HepG2 (cell line): Measurements from ENCODE around the gene CRLF3. TPM values are rescaled to one million over a fixed set of nuclear protein-coding genes. Genes with fewer than 3 reads are reported as not detected.
A peak's percentile ranks its signal among the peaks of the same experiment; 100 is the strongest.
"Not testable (repeated sequence)": the region's sequence is repeated elsewhere in the genome, so short reads cannot be mapped to it uniquely, and the experiment has no call there.

ENCODE experiments used
- ATAC-seq: fragments of 200-7000 bp; cut with Tn5 transposase; 3 replicates; pipeline ENCODE4 v1.9.1; 2020; ENCODE audit warnings: mild to moderate bottlenecking, moderate library complexity
- BruUV-seq: library from RNA; stranded (reverse); fragments of 400-500 nt; replicated peaks from 2 replicates; lab custom pipeline; 2021; lab: Mats Ljungman, UMichigan
- CTCF ChIA-PET: fragments of 300-600 bp; formaldehyde crosslinking; extraction: SDS; loops from one replicate; lab custom pipeline; 2021; ENCODE audit warnings: low total read pairs, inconsistent platforms, low intra/inter-chr PET ratio; lab: Yijun Ruan, JAX
- POLR2A ChIA-PET: fragments of 350-600 bp; sonication (Branson Sonifier 250); formaldehyde crosslinking; loops from one replicate; lab custom pipeline; 2020; ENCODE audit warnings: antibody characterized with exemption, inconsistent platforms; lab: Yijun Ruan, JAX
- DNase-seq: peaks from one replicate; pipeline ENCODE4 v3.0.0-alpha.2; 2015; ENCODE audit warnings: low spot score
- FAIRE-seq: peaks from 3 replicates; lab custom pipeline; 2011; peaks lifted over from hg19 to GRCh38; lab: Jason Lieb, UNC
- H2AFZ ChIP-seq: one replicate; pipeline ENCODE4 v1.6.1; 2011; ENCODE audit warnings: low read length, inconsistent platforms
- H3K27ac ChIP-seq: fragments of 300-600 bp; 3 replicates; pipeline ENCODE4 v1.8.0; 2011; ENCODE audit warnings: mixed run types, mild to moderate bottlenecking, mixed read lengths, low read length, inconsistent platforms; ENCODE audit not compliant: insufficient read depth; ENCODE audit errors: extremely low read length
- H3K27me3 ChIP-seq, 2 experiments: fragments of 200-600 bp in 1 of 2; 2 replicates in 1 of 2; 3 replicates in 1 of 2; pipeline versions ENCODE4 v1.6.0 to v1.8.0; 2011; ENCODE audit warnings: low read length in 2 of 2, mild to moderate bottlenecking in 2 of 2, moderate library complexity in 2 of 2, inconsistent platforms in 1 of 2; ENCODE audit not compliant: insufficient read depth in 2 of 2, control insufficient read depth in 1 of 2
- H3K36me3 ChIP-seq, 2 experiments: fragments of 200-600 bp in 1 of 2; replicated peaks in 1 of 2; 2 replicates in 1 of 2; 3 replicates in 1 of 2; pipeline versions ENCODE4 v1.5.1 to v1.8.0; 2011; ENCODE audit warnings: low read length in 2 of 2, inconsistent platforms in 1 of 2; ENCODE audit not compliant: insufficient read depth in 2 of 2, control insufficient read depth in 1 of 2
- H3K4me1 ChIP-seq: 2 replicates; pipeline ENCODE4 v1.5.1; 2012; ENCODE audit warnings: low read length, inconsistent platforms; ENCODE audit not compliant: insufficient read depth
- H3K4me2 ChIP-seq: 2 replicates; pipeline ENCODE4 v1.6.0; 2011; ENCODE audit warnings: low read depth, low read length, inconsistent platforms
- H3K4me3 ChIP-seq, 3 experiments: fragments of 200-600 bp in 1 of 3; sonication (generic), shearing (Covaris generic) in 1 of 3; replicated peaks in 1 of 3; 2 replicates each; pipeline ENCODE4 v1.5.1; 2011 to 2016; ENCODE audit warnings: low read length in 3 of 3, inconsistent platforms in 2 of 3, low read depth in 2 of 3, mild to moderate bottlenecking in 2 of 3, control low read depth in 1 of 3, mixed read lengths in 1 of 3; ENCODE audit not compliant: insufficient read depth in 1 of 3
- H3K79me2 ChIP-seq: one replicate; pipeline ENCODE4 v1.6.1; 2011; ENCODE audit warnings: low read length, inconsistent platforms; ENCODE audit not compliant: insufficient read depth
- H3K9ac ChIP-seq: 2 replicates; pipeline ENCODE4 v1.6.0; 2011; ENCODE audit warnings: mild to moderate bottlenecking, low read depth, low read length, inconsistent platforms; ENCODE audit not compliant: insufficient read depth
- H3K9me3 ChIP-seq: 2 replicates; pipeline ENCODE4 v1.5.1; 2012; ENCODE audit warnings: mild to moderate bottlenecking, low read length
- H4K20me1 ChIP-seq: 2 replicates; pipeline ENCODE4 v1.6.0; 2011; ENCODE audit warnings: inconsistent platforms, mild to moderate bottlenecking, low read length, moderate library complexity; ENCODE audit not compliant: insufficient read depth
- CEBPB ChIP-seq: IDR thresholded peaks from 2 replicates; pipeline ENCODE4 v1.6.1; 2011; ENCODE audit warnings: low read depth, low read length, improper control_type of control experiment, borderline replicate concordance
- CEBPG ChIP-seq: IDR thresholded peaks from 2 replicates; pipeline ENCODE4 v1.6.1; 2016
- ZNF460 ChIP-seq: sonication (generic); formaldehyde crosslinking; IDR thresholded peaks from 2 replicates; pipeline ENCODE4 v1.5.1; 2020; ENCODE audit warnings: missing genetic modification reagents, mild to moderate bottlenecking, borderline replicate concordance
- WGBS: methylation state at CpG from one replicate; pipeline ENCODE4 v1.1.6; 2017; ENCODE audit warnings: low lambda C conversion rate; 5-methylcytosine and 5-hydroxymethylcytosine counted together
- in situ Hi-C: cut with HindIII; loops from 2 replicates; pipeline ENCODE4 v1.10.0; 2017; ENCODE audit warnings: low pct_unique_long_range_greater_than_20kb; ENCODE audit not compliant: extremely low pct_ligation_motif_present
- intact Hi-C: fragments of 100-400 bp; cut with micrococcal nuclease; formaldehyde crosslinking; loops from one replicate; pipeline ENCODE4 v1.10.0; 2022; ENCODE audit not compliant: unreplicated experiment
- polyA plus RNA-seq, 8 experiments: library from polyadenylated mRNA; depleted of rRNA in 3 of 8; stranded (reverse) in 7 of 8; unstranded in 1 of 8; fragments of >200 nt; fragmentation: Illumina TruSeq in 4 of 8; extraction: Trizol in 4 of 8; gene quantifications; 2 replicates each; pipeline versions ENCODE4 v1.2.1 to v1.2.3, GENCODE V29; 2011 to 2016; ENCODE audit warnings: low read depth in 4 of 8, missing spikeins in 1 of 8, mixed read lengths in 1 of 8; ENCODE audit not compliant: insufficient read depth in 1 of 8
- total RNA-seq, 5 experiments: library from RNA; depleted of rRNA; stranded (reverse); fragments of >200 nt; fragmentation: Illumina TruSeq; extraction: Trizol; gene quantifications; 2 replicates each; pipeline ENCODE4 v1.2.3, GENCODE V29; 2016; ENCODE audit warnings: low read depth in 1 of 5
- TF ChIP-seq, protein P1 (sequence below): sonication (generic); formaldehyde crosslinking; IDR thresholded peaks from 2 replicates; pipeline ENCODE4 v1.5.0; 2020; ENCODE audit warnings: mild to moderate bottlenecking, missing genetic modification reagents

CRLF3 gene
- total and polyA plus RNA-seq, 2 of the 13 experiments (the other 11 are each of a cell fraction or from before 2014, with no cell fraction given): 6.4 to 9.1 TPM

DNA sequence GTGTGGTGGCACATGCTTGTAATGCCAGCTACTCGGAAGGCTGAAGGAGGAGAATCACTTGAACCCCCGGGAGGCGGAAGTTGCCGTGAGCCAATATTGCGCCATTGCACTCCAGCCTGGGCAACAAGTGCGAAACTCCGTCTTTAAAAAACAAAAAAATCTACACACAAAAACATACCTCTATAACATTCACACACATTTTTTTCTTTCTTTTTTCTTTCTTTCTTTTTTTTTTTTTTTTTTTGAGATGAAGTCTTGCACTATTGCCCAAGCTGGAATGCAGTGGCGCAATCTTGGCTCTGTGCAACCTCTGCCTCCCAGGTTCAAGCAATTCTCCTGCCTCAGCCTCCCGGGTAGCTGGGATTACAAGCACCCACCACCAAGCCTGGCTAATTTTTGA, 9.6 kb downstream of the CRLF3 start:
- H3K4me2 ChIP-seq, H3K36me3 ChIP-seq, POLR2A ChIA-PET, BruUV-seq, H3K27me3 ChIP-seq, ATAC-seq, H3K79me2 ChIP-seq, H3K4me1 ChIP-seq, H3K4me3 ChIP-seq, FAIRE-seq, H2AFZ ChIP-seq, in situ Hi-C loops, H3K9me3 ChIP-seq, DNase-seq, H3K27ac ChIP-seq, H4K20me1 ChIP-seq, CTCF ChIA-PET, H3K9ac ChIP-seq: not testable (repeated sequence)
- 96% methylated on average over 9 of the region's 9 CpGs for WGBS
- TF ChIP-seq, protein P1, sequence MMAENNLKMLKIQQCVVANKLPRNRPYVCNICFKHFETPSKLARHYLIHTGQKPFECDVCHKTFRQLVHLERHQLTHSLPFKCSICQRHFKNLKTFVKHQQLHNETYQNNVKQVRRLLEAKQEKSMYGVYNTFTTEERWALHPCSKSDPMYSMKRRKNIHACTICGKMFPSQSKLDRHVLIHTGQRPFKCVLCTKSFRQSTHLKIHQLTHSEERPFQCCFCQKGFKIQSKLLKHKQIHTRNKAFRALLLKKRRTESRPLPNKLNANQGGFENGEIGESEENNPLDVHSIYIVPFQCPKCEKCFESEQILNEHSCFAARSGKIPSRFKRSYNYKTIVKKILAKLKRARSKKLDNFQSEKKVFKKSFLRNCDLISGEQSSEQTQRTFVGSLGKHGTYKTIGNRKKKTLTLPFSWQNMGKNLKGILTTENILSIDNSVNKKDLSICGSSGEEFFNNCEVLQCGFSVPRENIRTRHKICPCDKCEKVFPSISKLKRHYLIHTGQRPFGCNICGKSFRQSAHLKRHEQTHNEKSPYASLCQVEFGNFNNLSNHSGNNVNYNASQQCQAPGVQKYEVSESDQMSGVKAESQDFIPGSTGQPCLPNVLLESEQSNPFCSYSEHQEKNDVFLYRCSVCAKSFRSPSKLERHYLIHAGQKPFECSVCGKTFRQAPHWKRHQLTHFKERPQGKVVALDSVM (CRISPR knock-in tag): peak; percentile 44; the same call in 1 of the 2 replicates
- TF ChIP-seq ZNF460 (CRISPR knock-in tag) (0 out of 2 replicates have a peak, but pooled peaks have one; percentile 15), CEBPB (peak; percentile 70), CEBPG (peak; percentile 48)
- intact Hi-C loops: loop anchor here (1.0 kb wide), 1 partner anchor 11 kb away; no protein-coding TSS in a partner anchor

DNA sequence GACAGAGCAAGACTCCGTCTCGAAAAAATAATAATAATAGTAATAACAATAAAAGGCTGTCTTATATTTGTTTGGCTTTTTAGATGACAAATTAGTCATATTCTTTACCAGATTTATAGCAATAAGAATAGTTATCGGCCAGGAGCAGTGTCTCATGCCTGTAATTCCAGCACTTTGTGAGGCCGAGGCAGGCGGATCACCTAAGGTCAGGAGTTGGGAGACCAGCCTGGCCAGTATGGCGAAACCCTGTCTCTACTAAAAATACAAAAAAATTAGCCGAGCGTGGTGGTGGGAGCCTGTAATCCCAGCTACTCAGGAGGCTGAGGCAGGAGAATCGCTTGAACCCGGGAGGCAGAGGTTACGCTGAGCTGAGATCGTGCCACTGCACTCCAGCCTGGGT, 10.3 kb downstream of the CRLF3 start:
- POLR2A ChIA-PET, H3K9me3 ChIP-seq, in situ Hi-C loops, H3K4me3 ChIP-seq, ATAC-seq, H3K9ac ChIP-seq, H3K4me1 ChIP-seq, FAIRE-seq, H2AFZ ChIP-seq, DNase-seq, H3K36me3 ChIP-seq, H3K27ac ChIP-seq, intact Hi-C loops, H3K79me2 ChIP-seq, H3K4me2 ChIP-seq, CTCF ChIA-PET, H4K20me1 ChIP-seq, H3K27me3 ChIP-seq, BruUV-seq: not testable (repeated sequence)
- 98% methylated on average over 12 of the region's 12 CpGs for WGBS
